Measurements from ENCODE around the gene DHFR2. TPM values are rescaled to one million over a fixed set of nuclear protein-coding genes. Genes with fewer than 3 reads are reported as not detected.

Gene DHFR2
- total RNA-seq, 5 donors from 2014 or later (not counting 1 experiment from before 2014, with no cell fraction given) = 3.5 to 11.4 (median 8.6) TPM

Other genes with a start within 250 kb of the DHFR2 start
- under 1 TPM in 3 of 5 donors, not detected in 2; 0.32 to 0.39 (median 0.32) TPM for gene PROS1, start 89.0 kb downstream of the DHFR2 start, total RNA-seq
- gene ARL13B, start 82.8 kb downstream of the DHFR2 start, total RNA-seq = 10 to 100 TPM in 1 of 5 donors, 1 to 10 TPM in 4; 6.0 to 11.5 (median 9.2) TPM
- gene STX19, start 34.3 kb downstream of the DHFR2 start, total RNA-seq = not detected
- 10 to 100 TPM; 15.8 to 20.0 (median 18.4) TPM for gene NSUN3, start 145 bp upstream of the DHFR2 start, total RNA-seq